Mucosa of rectum (tissue), 2 donors: ENCODE data around the gene TBC1D22A.

Experiments
- H3K27ac ChIP-seq, 2 donors: one replicate each; pipeline ENCODE4 v1.7.0; 2013; ENCODE audit warnings: inconsistent platforms in 2 of 2, low read depth in 2 of 2, low read length in 2 of 2
- H3K27me3 ChIP-seq, 2 donors: one replicate each; pipeline ENCODE4 v1.7.0; 2013; ENCODE audit warnings: low read length in 2 of 2; ENCODE audit not compliant: control insufficient read depth in 2 of 2, insufficient read depth in 2 of 2
- H3K36me3 ChIP-seq, 2 donors: one replicate each; pipeline ENCODE4 v1.7.0; 2013; ENCODE audit warnings: low read length in 2 of 2; ENCODE audit not compliant: control insufficient read depth in 2 of 2, insufficient read depth in 2 of 2
- H3K4me1 ChIP-seq, 2 donors: one replicate each; pipeline ENCODE4 v1.7.0; 2013; ENCODE audit warnings: low read length in 2 of 2, mild to moderate bottlenecking in 1 of 2; ENCODE audit not compliant: control insufficient read depth in 2 of 2, insufficient read depth in 2 of 2
- H3K4me3 ChIP-seq, 2 donors: one replicate each; pipeline ENCODE4 v1.7.0; 2013; ENCODE audit warnings: low read length in 2 of 2
- H3K9ac ChIP-seq, 2 donors: one replicate each; pipeline ENCODE4 v1.7.0; 2013; ENCODE audit warnings: low read length in 2 of 2, low read depth in 1 of 2, mild to moderate bottlenecking in 1 of 2
- H3K9me3 ChIP-seq, 2 donors: one replicate each; pipeline ENCODE4 v1.7.0; 2013; ENCODE audit warnings: low read length in 2 of 2; ENCODE audit not compliant: control insufficient read depth in 2 of 2
- donor health status: healthy.
- donor health status: Normal muscosa, but diverticular disease.

TBC1D22A gene

DNA sequence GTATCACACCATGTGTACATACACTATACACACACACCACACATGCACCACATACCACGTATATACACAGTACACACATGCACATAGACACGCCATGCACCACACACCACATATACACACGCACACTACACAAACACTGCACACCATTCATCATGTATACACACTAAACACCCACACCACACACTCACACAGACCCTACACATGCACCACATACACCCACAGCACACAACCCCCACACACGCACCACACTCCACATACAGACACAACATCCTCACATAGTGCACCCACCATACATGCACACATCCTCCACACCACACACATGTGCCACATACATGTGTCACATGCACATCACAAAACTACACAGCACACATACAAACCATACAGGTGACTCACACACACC is 397.1 kb downstream of the TBC1D22A start:
- H3K9ac ChIP-seq, result no peak overlapping the region
- H3K27ac ChIP-seq, result no peak overlapping the region
- no peak overlapping the region for H3K4me3 ChIP-seq
- no peaks in the 10 kb centered on the region for H3K9me3 ChIP-seq
- H3K4me1 ChIP-seq, result no peaks in the 10 kb centered on the region
- peaks cover 4 to 7% of the 10 kb centered on the region in 2 donors for H3K36me3 ChIP-seq
- no peaks in the 10 kb centered on the region for H3K27me3 ChIP-seq

GRCh38 chr22:47160141-47160541 is 397.7 kb downstream of the TBC1D22A start:
- no peaks in the 10 kb centered on the region for H3K4me1 ChIP-seq
- no peak overlapping the region for H3K4me3 ChIP-seq
- peaks cover 4 to 7% of the 10 kb centered on the region in 2 donors for H3K36me3 ChIP-seq

GRCh38 chr22:47160781-47161520 is 398.5 kb downstream of the TBC1D22A start:
- peaks cover 4 to 7% of the 10 kb centered on the region in 2 donors for H3K36me3 ChIP-seq

More at GRCh38 chr22:47160141-47160541, 397.7 kb downstream of the TBC1D22A start:
- H3K9ac ChIP-seq, result no peak overlapping the region
- no peaks in the 10 kb centered on the region for H3K27me3 ChIP-seq
- H3K27ac ChIP-seq, result no peak overlapping the region
- H3K9me3 ChIP-seq, result no peaks in the 10 kb centered on the region

GRCh38 chr22:47161631-47162030 is 399.2 kb downstream of the TBC1D22A start:
- no peak overlapping the region for H3K9ac ChIP-seq
- H3K27ac ChIP-seq, result no peak overlapping the region
- H3K27me3 ChIP-seq, result no peaks in the 10 kb centered on the region
- H3K9me3 ChIP-seq, result no peaks in the 10 kb centered on the region
- H3K4me1 ChIP-seq, result no peaks in the 10 kb centered on the region
- peaks cover 4 to 7% of the 10 kb centered on the region in 2 donors for H3K36me3 ChIP-seq
- H3K4me3 ChIP-seq, result no peak overlapping the region

More at GRCh38 chr22:47160781-47161520, 398.5 kb downstream of the TBC1D22A start:
- Histone ChIP-seq H3K4me3 (no peak overlapping the region), H3K9me3 (no peaks in the 10 kb centered on the region), H3K9ac (no peak overlapping the region), H3K27me3 (no peaks in the 10 kb centered on the region), H3K27ac (no peak overlapping the region), H3K4me1 (no peaks in the 10 kb centered on the region)

- Histone ChIP-seq H3K4me1 (no peaks in the 10 kb centered on the region), H3K27ac (no peak overlapping the region), H3K9me3 (no peaks in the 10 kb centered on the region), H3K36me3 (peaks cover 4 to 7% of the 10 kb centered on the region in 2 donors), H3K27me3 (no peaks in the 10 kb centered on the region), H3K4me3 (no peak overlapping the region), H3K9ac (no peak overlapping the region)
Observed at GRCh38 chr22:47162865-47163264, 400.4 kb downstream of the TBC1D22A start.

- no peaks in the 10 kb centered on the region for H3K9me3 ChIP-seq
- no peak overlapping the region for H3K4me3 ChIP-seq
- no peak overlapping the region for H3K27ac ChIP-seq
- H3K36me3 ChIP-seq, result peaks cover 4 to 7% of the 10 kb centered on the region in 2 donors
- no peaks in the 10 kb centered on the region for H3K27me3 ChIP-seq
- H3K4me1 ChIP-seq, result no peaks in the 10 kb centered on the region
- H3K9ac ChIP-seq, result no peak overlapping the region
Observed at GRCh38 chr22:47163481-47163855, 401.0 kb downstream of the TBC1D22A start.

- Histone ChIP-seq H3K27me3 (no peaks in the 10 kb centered on the region), H3K4me3 (no peak overlapping the region), H3K9me3 (no peaks in the 10 kb centered on the region), H3K27ac (no peak overlapping the region), H3K4me1 (no peaks in the 10 kb centered on the region), H3K9ac (no peak overlapping the region), H3K36me3 (peaks cover 4 to 11% of the 10 kb centered on the region in 2 donors)
Observed at GRCh38 chr22:47163856-47164513, 401.5 kb downstream of the TBC1D22A start.

DNA sequence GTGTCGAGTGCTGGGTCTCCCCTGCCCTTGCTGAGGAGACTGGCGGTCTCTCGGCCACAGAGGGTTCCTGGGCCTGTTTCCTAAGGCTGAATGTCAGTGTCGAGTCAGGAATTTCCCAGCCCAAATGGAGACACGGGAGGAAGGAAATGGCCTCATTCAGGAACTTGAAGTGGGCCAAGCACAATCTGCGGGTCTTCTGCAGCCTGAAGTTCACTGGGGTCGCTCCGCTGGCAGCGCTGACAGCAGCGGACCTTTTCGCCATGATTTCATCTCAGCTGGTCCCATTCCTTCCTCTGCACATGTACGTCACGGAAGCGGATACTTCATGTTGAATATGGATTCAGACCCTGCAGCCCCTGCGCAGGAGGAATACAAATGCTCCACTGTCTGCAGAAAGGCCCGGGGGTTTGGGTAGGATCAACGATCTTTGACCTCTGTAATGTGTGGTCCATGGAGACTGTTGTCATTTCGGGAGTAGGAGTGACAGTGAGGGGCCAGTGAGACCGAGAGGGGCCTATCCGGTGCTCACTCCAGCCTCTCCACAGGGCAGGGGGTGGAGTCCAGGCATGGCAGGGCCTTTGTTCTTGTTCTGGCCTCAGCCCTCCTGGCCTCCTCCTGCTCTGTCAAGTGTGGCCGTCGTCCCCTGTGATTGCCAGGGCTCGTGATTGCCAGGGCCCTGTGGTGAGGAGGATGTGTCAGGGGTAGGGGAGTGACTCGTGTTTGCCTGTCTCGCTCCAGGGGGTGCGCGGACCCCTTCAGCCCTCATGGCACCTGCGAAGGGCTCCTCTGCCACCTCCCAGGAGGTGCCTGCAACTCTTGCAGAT is 402.3 kb downstream of the TBC1D22A start:
- H3K4me1 ChIP-seq, result no peaks in the 10 kb centered on the region
- no peaks in the 10 kb centered on the region for H3K27me3 ChIP-seq
- H3K9me3 ChIP-seq, result no peaks in the 10 kb centered on the region
- no peak overlapping the region for H3K27ac ChIP-seq
- H3K9ac ChIP-seq, result no peak overlapping the region
- no peak overlapping the region for H3K4me3 ChIP-seq
- H3K36me3 ChIP-seq, result peaks cover 0 to 6% of the 10 kb centered on the region in 2 donors

- H3K9me3 ChIP-seq, result no peaks in the 10 kb centered on the region
- no peak overlapping the region for H3K9ac ChIP-seq
- no peaks in the 10 kb centered on the region for H3K4me1 ChIP-seq
- no peak overlapping the region for H3K27ac ChIP-seq
- no peak overlapping the region for H3K4me3 ChIP-seq
- H3K27me3 ChIP-seq, result no peaks in the 10 kb centered on the region
- H3K36me3 ChIP-seq, result peaks cover 0 to 6% of the 10 kb centered on the region in 2 donors
Observed at GRCh38 chr22:47165338-47166032, 403.0 kb downstream of the TBC1D22A start.
